Gastroesophageal sphincter (tissue), 3 donors: ENCODE measurements around the gene RUNX2.

Source experiments
- EP300 ChIP-seq: sonication (generic); formaldehyde crosslinking; IDR thresholded peaks from one replicate; pipeline ENCODE4 v1.6.1; 2017; ENCODE audit warnings: antibody characterized with exemption, mild to moderate bottlenecking
- POLR2A ChIP-seq, 2 donors: fragments of 450-650 bp; IDR thresholded peaks; one replicate each; pipeline ENCODE4 v1.6.1; 2017; ENCODE audit warnings: antibody characterized with exemption in 2 of 2, mild to moderate bottlenecking in 2 of 2, moderate library complexity in 1 of 2
- POLR2AphosphoS5 ChIP-seq: sonication (generic); formaldehyde crosslinking; IDR thresholded peaks from one replicate; pipeline ENCODE4 v1.6.1; 2017; ENCODE audit warnings: antibody characterized with exemption
- TF ChIP-seq, protein P1 (sequence below), 4 experiments: fragments of 200-600 bp in 2 of 4; fragments of 450-650 bp in 2 of 4; sonication (generic) in 1 of 4; IDR thresholded peaks; one replicate each; pipeline ENCODE4 v1.5.1; 2017 to 2019; ENCODE audit warnings: antibody characterized with exemption in 4 of 4, mild to moderate bottlenecking in 2 of 4, moderate library complexity in 2 of 4

DNA sequence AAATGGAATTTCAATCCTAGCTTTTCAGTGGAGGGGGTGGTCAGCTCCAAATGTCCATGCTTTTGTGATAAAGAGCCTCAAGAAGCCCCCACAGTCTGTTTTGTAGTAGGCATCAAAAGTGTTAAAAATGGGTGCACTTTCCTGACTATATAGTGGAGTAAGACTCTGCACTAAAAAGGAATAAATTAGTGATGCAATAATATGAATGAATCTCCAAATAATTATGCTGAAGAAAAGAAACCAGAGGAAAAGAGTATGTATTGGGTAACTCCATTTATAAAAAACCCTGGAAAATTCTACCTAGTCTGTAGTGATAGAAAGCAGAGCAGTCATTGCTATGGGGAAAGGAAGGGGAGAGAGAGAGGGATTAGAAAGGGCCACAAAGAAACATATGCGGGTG is 360.1 kb downstream of the RUNX2 start:
- TF ChIP-seq, protein P1, sequence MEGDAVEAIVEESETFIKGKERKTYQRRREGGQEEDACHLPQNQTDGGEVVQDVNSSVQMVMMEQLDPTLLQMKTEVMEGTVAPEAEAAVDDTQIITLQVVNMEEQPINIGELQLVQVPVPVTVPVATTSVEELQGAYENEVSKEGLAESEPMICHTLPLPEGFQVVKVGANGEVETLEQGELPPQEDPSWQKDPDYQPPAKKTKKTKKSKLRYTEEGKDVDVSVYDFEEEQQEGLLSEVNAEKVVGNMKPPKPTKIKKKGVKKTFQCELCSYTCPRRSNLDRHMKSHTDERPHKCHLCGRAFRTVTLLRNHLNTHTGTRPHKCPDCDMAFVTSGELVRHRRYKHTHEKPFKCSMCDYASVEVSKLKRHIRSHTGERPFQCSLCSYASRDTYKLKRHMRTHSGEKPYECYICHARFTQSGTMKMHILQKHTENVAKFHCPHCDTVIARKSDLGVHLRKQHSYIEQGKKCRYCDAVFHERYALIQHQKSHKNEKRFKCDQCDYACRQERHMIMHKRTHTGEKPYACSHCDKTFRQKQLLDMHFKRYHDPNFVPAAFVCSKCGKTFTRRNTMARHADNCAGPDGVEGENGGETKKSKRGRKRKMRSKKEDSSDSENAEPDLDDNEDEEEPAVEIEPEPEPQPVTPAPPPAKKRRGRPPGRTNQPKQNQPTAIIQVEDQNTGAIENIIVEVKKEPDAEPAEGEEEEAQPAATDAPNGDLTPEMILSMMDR (IDR thresholded peaks at IDR 0.05), result no peak
- TF ChIP-seq POLR2A (IDR thresholded peaks at IDR 0.05) (no peak), POLR2AphosphoS5 (no peak), EP300 (no peak)
